ENCODE data around the gene MDM1.

MDM1 gene, protein sequence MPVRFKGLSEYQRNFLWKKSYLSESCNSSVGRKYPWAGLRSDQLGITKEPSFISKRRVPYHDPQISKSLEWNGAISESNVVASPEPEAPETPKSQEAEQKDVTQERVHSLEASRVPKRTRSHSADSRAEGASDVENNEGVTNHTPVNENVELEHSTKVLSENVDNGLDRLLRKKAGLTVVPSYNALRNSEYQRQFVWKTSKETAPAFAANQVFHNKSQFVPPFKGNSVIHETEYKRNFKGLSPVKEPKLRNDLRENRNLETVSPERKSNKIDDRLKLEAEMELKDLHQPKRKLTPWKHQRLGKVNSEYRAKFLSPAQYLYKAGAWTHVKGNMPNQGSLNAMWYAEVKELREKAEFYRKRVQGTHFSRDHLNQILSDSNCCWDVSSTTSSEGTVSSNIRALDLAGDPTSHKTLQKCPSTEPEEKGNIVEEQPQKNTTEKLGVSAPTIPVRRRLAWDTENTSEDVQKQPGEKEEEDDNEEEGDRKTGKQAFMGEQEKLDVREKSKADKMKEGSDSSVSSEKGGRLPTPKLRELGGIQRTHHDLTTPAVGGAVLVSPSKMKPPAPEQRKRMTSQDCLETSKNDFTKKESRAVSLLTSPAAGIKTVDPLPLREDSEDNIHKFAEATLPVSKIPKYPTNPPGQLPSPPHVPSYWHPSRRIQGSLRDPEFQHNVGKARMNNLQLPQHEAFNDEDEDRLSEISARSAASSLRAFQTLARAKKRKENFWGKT

DNA sequence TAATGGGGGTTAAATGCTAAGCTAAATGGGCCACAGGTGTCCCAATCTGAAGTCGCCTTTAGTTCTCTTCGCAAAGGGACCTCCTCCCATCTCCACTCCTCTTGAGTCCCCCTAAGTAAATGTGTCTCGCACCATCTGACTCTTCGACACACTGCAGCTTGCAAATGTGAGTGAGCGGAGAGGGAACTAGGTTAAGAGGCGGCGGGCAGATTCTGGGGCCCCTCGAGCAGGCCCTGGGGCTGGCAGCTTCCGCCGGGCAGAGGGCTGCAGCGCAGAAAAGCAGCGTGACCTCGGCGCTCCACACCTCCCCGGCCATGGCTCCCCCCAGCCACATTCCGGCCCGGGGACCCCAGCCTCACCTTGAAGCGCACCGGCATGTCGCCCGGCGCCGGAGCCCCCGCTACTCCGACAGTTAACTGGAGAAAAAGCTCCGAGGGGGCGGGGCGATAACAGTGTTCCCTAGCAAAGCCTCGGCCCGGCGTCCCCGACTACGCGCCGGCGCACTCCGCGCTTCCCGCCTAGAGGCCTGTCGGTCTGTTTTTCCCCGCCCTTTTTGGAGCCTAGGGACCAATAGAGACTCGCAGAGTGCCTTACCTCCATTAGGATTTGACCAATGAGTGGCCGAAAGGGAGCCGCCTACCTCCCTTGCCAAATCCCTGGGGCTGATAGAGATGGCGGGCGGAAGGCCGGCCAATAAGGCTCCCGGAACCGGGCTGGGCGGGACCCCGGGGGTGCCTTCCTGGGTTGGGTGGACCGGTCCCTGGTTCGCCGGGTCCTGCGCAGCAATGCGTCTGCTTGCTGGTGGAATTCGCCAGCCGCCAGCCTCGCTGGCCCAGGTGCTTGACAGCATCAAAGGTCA lies at the start of gene MDM1:
MDM1 (minus strand) TSS at position 494 of the 859 bp plus-strand sequence; CDS start at position 377, 117 bp downstream.
- no peak for TF ChIP-seq FOXA1 (IDR thresholded peaks at IDR 0.05)
- TF ChIP-seq L3MBTL2 (conservative IDR thresholded peaks at IDR 0.05) = peak; percentile 74
- TF ChIP-seq, protein P1, sequence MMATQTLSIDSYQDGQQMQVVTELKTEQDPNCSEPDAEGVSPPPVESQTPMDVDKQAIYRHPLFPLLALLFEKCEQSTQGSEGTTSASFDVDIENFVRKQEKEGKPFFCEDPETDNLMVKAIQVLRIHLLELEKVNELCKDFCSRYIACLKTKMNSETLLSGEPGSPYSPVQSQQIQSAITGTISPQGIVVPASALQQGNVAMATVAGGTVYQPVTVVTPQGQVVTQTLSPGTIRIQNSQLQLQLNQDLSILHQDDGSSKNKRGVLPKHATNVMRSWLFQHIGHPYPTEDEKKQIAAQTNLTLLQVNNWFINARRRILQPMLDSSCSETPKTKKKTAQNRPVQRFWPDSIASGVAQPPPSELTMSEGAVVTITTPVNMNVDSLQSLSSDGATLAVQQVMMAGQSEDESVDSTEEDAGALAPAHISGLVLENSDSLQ (IDR thresholded peaks at IDR 0.05) = peak; percentile 95
- DNase-seq (ENCODE audit: extremely low spot score) = peak; percentile 96
- ChIA-PET POLR2A (interaction anchor here (0.6 to 1.3 kb wide), 5 partner anchors 9 to 355 kb away, joined by 3 to 4 read pairs (median 3); partner anchors contain the start of gene NUP107), CTCF (interaction anchor here (0.6 to 1.1 kb wide), 4 partner anchors 11 to 296 kb away, joined by 3 to 6 read pairs (median 4); no protein-coding TSS in a partner anchor)

DNA sequence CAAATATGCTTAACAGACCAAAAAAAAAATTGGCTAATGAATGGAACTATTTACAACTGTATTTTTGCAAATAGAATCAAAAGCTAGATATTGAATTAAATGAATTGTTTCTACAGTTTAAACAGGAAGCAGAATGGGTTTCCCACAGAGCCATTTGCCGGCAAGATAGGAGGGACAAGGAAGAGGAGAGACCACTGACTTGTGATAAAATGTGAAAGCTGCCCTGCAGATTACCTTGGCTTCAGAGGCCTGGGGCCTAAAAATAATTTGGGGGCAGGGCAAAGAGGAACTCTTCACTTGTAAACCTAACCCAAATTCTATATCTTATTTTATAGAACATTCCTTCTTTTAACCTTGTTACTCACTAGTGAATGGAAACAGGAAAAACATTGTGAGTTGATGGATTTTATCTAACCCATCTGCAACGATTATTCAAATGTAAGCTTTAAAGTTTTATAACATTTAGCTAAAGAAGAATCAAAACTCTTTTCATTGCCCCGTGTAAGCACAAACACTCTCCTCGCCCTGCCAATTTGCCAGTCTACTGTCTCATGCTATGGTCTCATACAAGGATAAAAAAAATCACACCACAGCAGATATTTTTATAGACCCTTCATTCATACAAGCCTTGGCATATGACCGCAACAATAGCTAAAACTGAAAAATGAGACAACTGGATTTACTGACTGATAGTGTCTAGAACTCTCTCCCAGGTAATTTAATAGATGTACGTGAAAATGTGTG lies 49.5 kb upstream of the MDM1 start:
- CTCF ChIA-PET = interaction anchor here (0.5 to 1.3 kb wide), 2 partner anchors 23 to 415 kb away, joined by 3 to 5 read pairs; no protein-coding TSS in a partner anchor
- TF ChIP-seq ELF4 (IDR thresholded peaks at IDR 0.05) (no peak), FOXA1 (IDR thresholded peaks at IDR 0.05) (no peak), ARNT (IDR thresholded peaks at IDR 0.05) (no peak), L3MBTL2 (conservative IDR thresholded peaks at IDR 0.05) (no peak), CTBP1 (IDR thresholded peaks at IDR 0.05; ENCODE audit: borderline replicate concordance) (no peak), SP1 (IDR thresholded peaks at IDR 0.05) (no peak), FOXK2 (IDR thresholded peaks at IDR 0.05) (no peak), LEF1 (IDR thresholded peaks at IDR 0.05; ENCODE audit: borderline replicate concordance) (no peak), FOXM1 (IDR thresholded peaks at IDR 0.05; ENCODE audit: borderline replicate concordance) (no peak), SUZ12 (IDR thresholded peaks at IDR 0.05) (no peak), ZNF384 (IDR thresholded peaks at IDR 0.05) (no peak), TARDBP (IDR thresholded peaks at IDR 0.05) (no peak), NFRKB (IDR thresholded peaks at IDR 0.05) (no peak), BHLHE40 (IDR thresholded peaks at IDR 0.05; ENCODE audit: borderline replicate concordance) (no peak), HDGF (IDR thresholded peaks at IDR 0.05; ENCODE audit: borderline replicate concordance) (no peak)
- TF ChIP-seq, protein P1 (IDR thresholded peaks at IDR 0.05) = no peak
- POLR2A ChIA-PET = no interaction called here
- no peak for DNase-seq (ENCODE audit: extremely low spot score)

DNA sequence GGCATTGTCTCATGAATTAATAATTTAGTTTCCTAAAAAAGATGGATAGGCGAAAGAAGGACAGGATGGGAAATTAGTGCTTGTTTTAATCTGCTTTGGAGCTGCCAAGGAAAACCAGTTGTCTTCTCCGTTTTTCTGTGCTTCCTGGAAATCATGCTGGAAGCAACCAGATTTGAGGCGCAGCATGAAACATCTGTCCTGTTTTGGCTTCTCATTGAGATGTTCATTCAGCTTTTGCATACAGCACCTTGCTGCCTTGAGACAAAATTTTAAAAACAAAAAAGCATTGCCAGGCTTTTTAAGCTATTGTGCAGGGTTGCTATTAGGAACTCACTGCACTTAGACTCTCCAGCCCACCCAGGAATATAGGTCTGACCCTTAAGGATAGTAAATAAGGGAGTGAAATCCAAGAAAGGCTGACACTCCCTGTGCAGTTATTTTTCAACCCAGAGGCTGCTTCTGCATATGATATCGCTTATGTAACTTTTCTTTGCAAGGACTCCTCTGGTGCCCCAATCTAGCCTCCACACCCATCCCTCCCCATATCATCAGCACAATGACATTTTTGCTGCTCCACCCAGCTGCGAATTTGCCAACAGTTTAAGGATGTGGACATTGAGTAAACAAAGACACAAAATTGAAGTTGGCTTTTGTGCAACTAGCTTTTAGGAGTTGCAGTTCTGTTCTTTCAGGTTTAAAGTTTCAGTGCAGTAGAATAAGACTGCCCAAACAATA lies 46.9 kb upstream of the MDM1 start:
- CTCF ChIA-PET = no interaction called here
- DNase-seq (ENCODE audit: extremely low spot score) = no peak

DNA sequence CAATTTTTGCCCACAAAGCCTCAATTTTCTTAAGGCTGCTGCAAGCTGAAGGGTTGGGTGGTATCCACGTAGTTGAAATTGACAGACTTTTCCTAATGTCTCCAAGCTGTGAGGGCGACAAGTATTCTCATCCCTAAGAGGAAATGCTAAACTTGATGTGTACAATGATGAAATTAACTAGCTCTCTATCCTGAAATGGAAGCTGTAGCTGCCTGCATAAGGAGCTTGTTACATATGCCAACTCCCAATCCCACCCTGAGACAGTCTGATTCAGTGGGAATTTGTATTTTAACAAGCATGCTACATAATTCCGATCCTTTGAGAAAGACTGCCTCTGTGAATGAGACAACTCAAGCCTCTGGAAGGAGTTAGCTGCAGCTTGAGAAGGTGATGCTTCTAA lies 45.7 kb upstream of the MDM1 start:
- no peak for DNase-seq (ENCODE audit: extremely low spot score)
- POLR2A ChIA-PET = no interaction called here
- no peak for TF ChIP-seq L3MBTL2 (conservative IDR thresholded peaks at IDR 0.05)
- TF ChIP-seq ZNF384 (IDR thresholded peaks at IDR 0.05) = no peak
- no peak for TF ChIP-seq NFRKB (IDR thresholded peaks at IDR 0.05)
- TF ChIP-seq CTBP1 (IDR thresholded peaks at IDR 0.05; ENCODE audit: borderline replicate concordance) = no peak
- TF ChIP-seq LEF1 (IDR thresholded peaks at IDR 0.05; ENCODE audit: borderline replicate concordance) = no peak
- no peak for TF ChIP-seq ELF4 (IDR thresholded peaks at IDR 0.05)
- TF ChIP-seq FOXM1 (IDR thresholded peaks at IDR 0.05; ENCODE audit: borderline replicate concordance) = no peak
- TF ChIP-seq, protein P1 (IDR thresholded peaks at IDR 0.05) = no peak
- TF ChIP-seq HDGF (IDR thresholded peaks at IDR 0.05; ENCODE audit: borderline replicate concordance) = no peak
- TF ChIP-seq TARDBP (IDR thresholded peaks at IDR 0.05) = no peak
- no peak for TF ChIP-seq SP1 (IDR thresholded peaks at IDR 0.05)
- TF ChIP-seq ARNT (IDR thresholded peaks at IDR 0.05) = no peak
- no peak for TF ChIP-seq BHLHE40 (IDR thresholded peaks at IDR 0.05; ENCODE audit: borderline replicate concordance)
- CTCF ChIA-PET = no interaction called here

More for the DNA sequence above, 46.9 kb upstream of the MDM1 start:
- POLR2A ChIA-PET = no interaction called here
- TF ChIP-seq HDGF (IDR thresholded peaks at IDR 0.05; ENCODE audit: borderline replicate concordance) = no peak
- no peak for TF ChIP-seq ELF4 (IDR thresholded peaks at IDR 0.05)
- no peak for TF ChIP-seq SP1 (IDR thresholded peaks at IDR 0.05)
- TF ChIP-seq FOXK2 (IDR thresholded peaks at IDR 0.05) = no peak
- TF ChIP-seq NFRKB (IDR thresholded peaks at IDR 0.05) = no peak
- TF ChIP-seq FOXM1 (IDR thresholded peaks at IDR 0.05; ENCODE audit: borderline replicate concordance) = no peak
- no peak for TF ChIP-seq TARDBP (IDR thresholded peaks at IDR 0.05)
- TF ChIP-seq, protein P1 (IDR thresholded peaks at IDR 0.05) = no peak
- TF ChIP-seq BHLHE40 (IDR thresholded peaks at IDR 0.05; ENCODE audit: borderline replicate concordance) = no peak
- no peak for TF ChIP-seq L3MBTL2 (conservative IDR thresholded peaks at IDR 0.05)
- TF ChIP-seq SUZ12 (IDR thresholded peaks at IDR 0.05) = no peak
- no peak for TF ChIP-seq LEF1 (IDR thresholded peaks at IDR 0.05; ENCODE audit: borderline replicate concordance)
- TF ChIP-seq ZNF384 (IDR thresholded peaks at IDR 0.05) = no peak

All from HEK293T (cell line).